ENCODE results near the gene C11orf91.
"Not testable (repeated sequence)": the region's sequence is repeated elsewhere in the genome, so short reads cannot be mapped to it uniquely, and the experiment has no call there.

Gene C11orf91

GRCh38 chr11:33689501-33689900 is 11.1 kb downstream of the C11orf91 start:
- Histone ChIP-seq H3K9ac (ENCODE audit: low read depth in 1 of 2, low read length in 2 of 2) (no peak overlapping the region), H3K36me3 (ENCODE audit: control insufficient read depth in 2 of 2, insufficient read depth in 2 of 2, low read length in 2 of 2) (no peaks in the 10 kb centered on the region), H3K27ac (ENCODE audit: low read depth in 2 of 2, low read length in 2 of 2) (peak overlapping the region; percentile 75 to 80), H3K27me3 (ENCODE audit: control insufficient read depth in 2 of 2, insufficient read depth in 2 of 2, low read length in 2 of 2) (no peaks in the 10 kb centered on the region), H3K4me1 (ENCODE audit: control insufficient read depth in 2 of 2, insufficient read depth in 2 of 2, low read length in 2 of 2) (peaks cover 24 to 38% of the 10 kb centered on the region in 2 donors), H3K9me3 (ENCODE audit: control insufficient read depth in 2 of 2, low read length in 2 of 2) (no peaks in the 10 kb centered on the region), H3K4me3 (ENCODE audit: low read length in 2 of 2) (no peak overlapping the region)

- Histone ChIP-seq H3K9ac (ENCODE audit: low read depth in 1 of 2, low read length in 2 of 2) (no peak overlapping the region), H3K27ac (ENCODE audit: low read depth in 2 of 2, low read length in 2 of 2) (no peak overlapping the region)
Observed at GRCh38 chr11:33689085-33689484, 11.5 kb downstream of the C11orf91 start.

GRCh38 chr11:33687733-33688479 is 12.7 kb downstream of the C11orf91 start:
- H3K4me1 ChIP-seq (ENCODE audit: control insufficient read depth in 2 of 2, insufficient read depth in 2 of 2, low read length in 2 of 2), result peaks cover 24 to 35% of the 10 kb centered on the region in 2 donors
- no peak overlapping the region for H3K9ac ChIP-seq (ENCODE audit: low read depth in 1 of 2, low read length in 2 of 2)
- no peaks in the 10 kb centered on the region for H3K9me3 ChIP-seq (ENCODE audit: control insufficient read depth in 2 of 2, low read length in 2 of 2)
- no peak overlapping the region for H3K27ac ChIP-seq (ENCODE audit: low read depth in 2 of 2, low read length in 2 of 2)
- H3K4me3 ChIP-seq (ENCODE audit: low read length in 2 of 2), result no peak overlapping the region
- H3K36me3 ChIP-seq (ENCODE audit: control insufficient read depth in 2 of 2, insufficient read depth in 2 of 2, low read length in 2 of 2), result no peaks in the 10 kb centered on the region
- no peaks in the 10 kb centered on the region for H3K27me3 ChIP-seq (ENCODE audit: control insufficient read depth in 2 of 2, insufficient read depth in 2 of 2, low read length in 2 of 2)

More at GRCh38 chr11:33689085-33689484, 11.5 kb downstream of the C11orf91 start:
- Histone ChIP-seq H3K4me3 (ENCODE audit: low read length in 2 of 2) (no peak overlapping the region), H3K4me1 (ENCODE audit: control insufficient read depth in 2 of 2, insufficient read depth in 2 of 2, low read length in 2 of 2) (peaks cover 24 to 38% of the 10 kb centered on the region in 2 donors), H3K36me3 (ENCODE audit: control insufficient read depth in 2 of 2, insufficient read depth in 2 of 2, low read length in 2 of 2) (no peaks in the 10 kb centered on the region), H3K9me3 (ENCODE audit: control insufficient read depth in 2 of 2, low read length in 2 of 2) (no peaks in the 10 kb centered on the region), H3K27me3 (ENCODE audit: control insufficient read depth in 2 of 2, insufficient read depth in 2 of 2, low read length in 2 of 2) (no peaks in the 10 kb centered on the region)

DNA sequence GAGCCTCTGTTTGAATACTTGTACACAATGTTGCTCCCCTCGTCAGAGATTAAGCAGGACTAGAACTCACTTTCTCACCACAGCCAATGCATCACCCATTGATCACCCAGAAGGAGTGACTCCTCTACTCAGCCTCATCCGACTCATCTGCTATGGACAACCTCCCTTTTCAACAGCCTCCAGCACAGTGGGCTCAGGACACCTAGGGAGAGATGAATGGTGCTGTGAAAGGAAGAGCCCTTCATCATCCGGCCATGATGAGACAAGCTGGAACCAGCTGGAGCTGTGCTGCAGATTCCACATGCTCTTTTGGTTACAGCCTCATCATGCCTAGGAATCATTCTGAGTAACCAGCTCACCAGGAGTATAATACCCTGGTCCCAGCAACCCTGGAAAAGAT is 15.5 kb downstream of the C11orf91 start:
- Histone ChIP-seq H3K9ac (ENCODE audit: low read depth in 1 of 2, low read length in 2 of 2) (no peak overlapping the region), H3K9me3 (ENCODE audit: control insufficient read depth in 2 of 2, low read length in 2 of 2) (no peaks in the 10 kb centered on the region), H3K27me3 (ENCODE audit: control insufficient read depth in 2 of 2, insufficient read depth in 2 of 2, low read length in 2 of 2) (no peaks in the 10 kb centered on the region), H3K36me3 (ENCODE audit: control insufficient read depth in 2 of 2, insufficient read depth in 2 of 2, low read length in 2 of 2) (no peaks in the 10 kb centered on the region), H3K27ac (ENCODE audit: low read depth in 2 of 2, low read length in 2 of 2) (no peak overlapping the region), H3K4me1 (ENCODE audit: control insufficient read depth in 2 of 2, insufficient read depth in 2 of 2, low read length in 2 of 2) (peaks cover 2 to 7% of the 10 kb centered on the region in 2 donors), H3K4me3 (ENCODE audit: low read length in 2 of 2) (no peak overlapping the region)

GRCh38 chr11:33684003-33684706 is 16.5 kb downstream of the C11orf91 start:
- Histone ChIP-seq H3K9me3 (ENCODE audit: control insufficient read depth in 2 of 2, low read length in 2 of 2) (no peaks in the 10 kb centered on the region), H3K36me3 (ENCODE audit: control insufficient read depth in 2 of 2, insufficient read depth in 2 of 2, low read length in 2 of 2) (no peaks in the 10 kb centered on the region), H3K9ac (ENCODE audit: low read depth in 1 of 2, low read length in 2 of 2) (no peak overlapping the region), H3K4me1 (ENCODE audit: control insufficient read depth in 2 of 2, insufficient read depth in 2 of 2, low read length in 2 of 2) (no peaks in the 10 kb centered on the region), H3K4me3 (ENCODE audit: low read length in 2 of 2) (no peak overlapping the region), H3K27ac (ENCODE audit: low read depth in 2 of 2, low read length in 2 of 2) (no peak overlapping the region), H3K27me3 (ENCODE audit: control insufficient read depth in 2 of 2, insufficient read depth in 2 of 2, low read length in 2 of 2) (no peaks in the 10 kb centered on the region)

- H3K4me1 ChIP-seq (ENCODE audit: control insufficient read depth in 2 of 2, insufficient read depth in 2 of 2, low read length in 2 of 2), result no peaks in the 10 kb centered on the region
- H3K36me3 ChIP-seq (ENCODE audit: control insufficient read depth in 2 of 2, insufficient read depth in 2 of 2, low read length in 2 of 2), result no peaks in the 10 kb centered on the region
- no peaks in the 10 kb centered on the region for H3K27me3 ChIP-seq (ENCODE audit: control insufficient read depth in 2 of 2, insufficient read depth in 2 of 2, low read length in 2 of 2)
- H3K4me3 ChIP-seq (ENCODE audit: low read length in 2 of 2), result no peak overlapping the region
- no peak overlapping the region for H3K27ac ChIP-seq (ENCODE audit: low read depth in 2 of 2, low read length in 2 of 2)
- no peak overlapping the region for H3K9ac ChIP-seq (ENCODE audit: low read depth in 1 of 2, low read length in 2 of 2)
- H3K9me3 ChIP-seq (ENCODE audit: control insufficient read depth in 2 of 2, low read length in 2 of 2), result no peaks in the 10 kb centered on the region
Observed at GRCh38 chr11:33682446-33682845, 18.2 kb downstream of the C11orf91 start.

DNA sequence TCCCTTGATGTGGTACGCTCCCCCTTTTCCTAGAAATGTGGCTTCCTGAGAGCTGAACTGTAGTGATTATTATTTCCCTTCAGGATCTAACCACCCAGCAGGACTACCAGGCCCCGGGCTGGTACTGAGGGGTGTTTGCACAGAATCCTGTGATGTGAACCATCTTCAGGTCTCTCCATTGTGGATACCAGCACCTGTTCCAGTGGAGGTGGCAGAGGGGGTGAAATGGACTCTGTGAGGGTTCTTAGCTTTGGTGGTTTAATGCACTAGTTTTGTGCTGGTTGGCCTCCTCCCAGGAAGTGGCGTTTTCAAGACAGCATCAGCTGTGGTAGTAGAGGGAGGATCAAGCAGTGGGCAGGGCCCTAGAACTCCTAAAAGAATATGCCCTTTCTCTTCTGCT is 18.6 kb downstream of the C11orf91 start:
- Histone ChIP-seq H3K9ac (ENCODE audit: low read depth in 1 of 2, low read length in 2 of 2) (no peak overlapping the region), H3K4me3 (ENCODE audit: low read length in 2 of 2) (no peak overlapping the region), H3K27me3 (ENCODE audit: control insufficient read depth in 2 of 2, insufficient read depth in 2 of 2, low read length in 2 of 2) (no peaks in the 10 kb centered on the region), H3K9me3 (ENCODE audit: control insufficient read depth in 2 of 2, low read length in 2 of 2) (no peaks in the 10 kb centered on the region), H3K4me1 (ENCODE audit: control insufficient read depth in 2 of 2, insufficient read depth in 2 of 2, low read length in 2 of 2) (no peaks in the 10 kb centered on the region), H3K27ac (ENCODE audit: low read depth in 2 of 2, low read length in 2 of 2) (no peak overlapping the region), H3K36me3 (ENCODE audit: control insufficient read depth in 2 of 2, insufficient read depth in 2 of 2, low read length in 2 of 2) (no peaks in the 10 kb centered on the region)

- H3K27me3 ChIP-seq (ENCODE audit: control insufficient read depth in 2 of 2, insufficient read depth in 2 of 2, low read length in 2 of 2); H3K4me1 ChIP-seq (ENCODE audit: control insufficient read depth in 2 of 2, insufficient read depth in 2 of 2, low read length in 2 of 2); H3K9me3 ChIP-seq (ENCODE audit: control insufficient read depth in 2 of 2, low read length in 2 of 2); H3K27ac ChIP-seq (ENCODE audit: low read depth in 2 of 2, low read length in 2 of 2); H3K36me3 ChIP-seq (ENCODE audit: control insufficient read depth in 2 of 2, insufficient read depth in 2 of 2, low read length in 2 of 2); H3K9ac ChIP-seq (ENCODE audit: low read depth in 1 of 2, low read length in 2 of 2); H3K4me3 ChIP-seq (ENCODE audit: low read length in 2 of 2): not testable (repeated sequence)
Observed at GRCh38 chr11:33678616-33679015, 22.0 kb downstream of the C11orf91 start.

GRCh38 chr11:33674035-33674814 is 26.4 kb downstream of the C11orf91 start:
- no peaks in the 10 kb centered on the region for H3K9me3 ChIP-seq (ENCODE audit: control insufficient read depth in 2 of 2, low read length in 2 of 2)
- H3K27ac ChIP-seq (ENCODE audit: low read depth in 2 of 2, low read length in 2 of 2), result no peak overlapping the region
- H3K36me3 ChIP-seq (ENCODE audit: control insufficient read depth in 2 of 2, insufficient read depth in 2 of 2, low read length in 2 of 2), result no peaks in the 10 kb centered on the region
- H3K27me3 ChIP-seq (ENCODE audit: control insufficient read depth in 2 of 2, insufficient read depth in 2 of 2, low read length in 2 of 2), result peaks cover 3 to 4% of the 10 kb centered on the region in 2 donors
- H3K4me1 ChIP-seq (ENCODE audit: control insufficient read depth in 2 of 2, insufficient read depth in 2 of 2, low read length in 2 of 2), result no peaks in the 10 kb centered on the region
- H3K4me3 ChIP-seq (ENCODE audit: low read length in 2 of 2), result no peak overlapping the region
- no peak overlapping the region for H3K9ac ChIP-seq (ENCODE audit: low read depth in 1 of 2, low read length in 2 of 2)

- Histone ChIP-seq H3K9me3 (ENCODE audit: control insufficient read depth in 2 of 2, low read length in 2 of 2) (no peaks in the 10 kb centered on the region), H3K4me1 (ENCODE audit: control insufficient read depth in 2 of 2, insufficient read depth in 2 of 2, low read length in 2 of 2) (no peaks in the 10 kb centered on the region), H3K4me3 (ENCODE audit: low read length in 2 of 2) (no peak overlapping the region), H3K27me3 (ENCODE audit: control insufficient read depth in 2 of 2, insufficient read depth in 2 of 2, low read length in 2 of 2) (peaks cover 3 to 6% of the 10 kb centered on the region in 2 donors), H3K9ac (ENCODE audit: low read depth in 1 of 2, low read length in 2 of 2) (no peak overlapping the region), H3K36me3 (ENCODE audit: control insufficient read depth in 2 of 2, insufficient read depth in 2 of 2, low read length in 2 of 2) (no peaks in the 10 kb centered on the region), H3K27ac (ENCODE audit: low read depth in 2 of 2, low read length in 2 of 2) (no peak overlapping the region)
Observed at GRCh38 chr11:33672273-33672672, 28.4 kb downstream of the C11orf91 start.

Data from mucosa of rectum (tissue), 2 donors.